Upper lobe of left lung (tissue), 6 donors: Measurements from ENCODE around the gene RFT1. TPM values are rescaled to one million over a fixed set of nuclear protein-coding genes. Genes with fewer than 3 reads are reported as not detected.
A peak's percentile ranks its signal among the peaks of the same experiment; 100 is the strongest.

Source experiments
- ATAC-seq, 2 donors: fragments of 200-7000 bp; cut with Tn5 transposase; one replicate each; pipeline ENCODE4 v1.9.1; 2022; ENCODE audit warnings: mild to moderate bottlenecking in 2 of 2, moderate library complexity in 2 of 2; ENCODE audit not compliant: low FRiP score in 2 of 2
- DNase-seq, 2 donors: peaks; one replicate each; pipeline ENCODE4 v3.0.0-alpha.2; 2019 to 2020
- H3K27ac ChIP-seq, 4 donors: fragments of 200-600 bp; sonication (generic); one replicate each; pipeline ENCODE4 v1.5.1; 2016 to 2019
- H3K27me3 ChIP-seq, 4 donors: fragments of 200-600 bp; sonication (generic); one replicate each; pipeline ENCODE4 v1.5.1; 2017 to 2019
- H3K36me3 ChIP-seq, 4 donors: fragments of 200-600 bp; sonication (generic); one replicate each; pipeline ENCODE4 v1.5.1; 2016 to 2019
- H3K4me1 ChIP-seq, 4 donors: fragments of 200-600 bp; sonication (generic); one replicate each; pipeline ENCODE4 v1.5.1; 2018 to 2019
- H3K4me3 ChIP-seq, 4 donors: fragments of 200-600 bp; sonication (generic); one replicate each; pipeline ENCODE4 v1.5.1; 2017 to 2019; ENCODE audit warnings: mild to moderate bottlenecking in 2 of 4, moderate library complexity in 1 of 4
- H3K9me3 ChIP-seq, 4 donors: fragments of 200-600 bp; sonication (generic); one replicate each; pipeline ENCODE4 v1.5.1; 2018 to 2019
- CTCF ChIP-seq, 6 experiments: fragments of 450-650 bp in 4 of 6; fragments of 200-600 bp in 2 of 6; sonication (generic) in 2 of 6; IDR thresholded peaks; one replicate each; pipeline ENCODE4 v1.5.1; 2016 to 2019; ENCODE audit warnings: antibody characterized with exemption in 6 of 6
- EP300 ChIP-seq, 4 donors: sonication (generic); formaldehyde crosslinking; IDR thresholded peaks; one replicate each; pipeline ENCODE4 v1.5.1; 2017; ENCODE audit warnings: antibody characterized with exemption in 4 of 4, control low read depth in 2 of 4
- POLR2A ChIP-seq, 4 donors: fragments of 450-650 bp; IDR thresholded peaks; one replicate each; pipeline ENCODE4 v1.5.1; 2016 to 2017; ENCODE audit warnings: antibody characterized with exemption in 4 of 4, mild to moderate bottlenecking in 2 of 4
- POLR2AphosphoS5 ChIP-seq, 2 donors: sonication (generic); formaldehyde crosslinking; IDR thresholded peaks; one replicate each; pipeline ENCODE4 v1.5.1; 2017; ENCODE audit warnings: antibody characterized with exemption in 2 of 2
- WGBS, 2 donors: methylation state at CpG; one replicate each; pipeline ENCODE4 v1.1.5; 2017 to 2018; 5-methylcytosine and 5-hydroxymethylcytosine counted together
- total RNA-seq, 6 donors: library from RNA; depleted of rRNA in 4 of 6; stranded (reverse); fragments of >200 nt in 4 of 6; gene quantifications; one replicate each; pipeline versions ENCODE4 v1.1.0 to v1.2.1, GENCODE V29; 2016 to 2021
- donor health status: DM: no; HTN: no; CAD: no; lungs with moderate emphysema.
- donor health status: DM: no; HTN: yes; CAD: no; lungs with severe emphysema.

RFT1 gene
- total RNA-seq, 6 donors from 2014 or later, result 5.1 to 19.9 (median 12.8) TPM

- ATAC-seq, result no peak
- Histone ChIP-seq H3K27ac (no peak overlapping the region), H3K4me3 (no peak overlapping the region), H3K27me3 (no peaks in the 10 kb centered on the region), H3K36me3 (peaks cover 0 to 67% (median 22%) of the 10 kb centered on the region in 4 donors), H3K4me1 (peaks cover 0 to 9% (median 3%) of the 10 kb centered on the region in 4 donors), H3K9me3 (no peaks in the 10 kb centered on the region)
- WGBS, 2 donors, result 89 to 96% methylated on average over 4 to 6 of the region's 6 CpGs
- no peak for DNase-seq
- no peak for TF ChIP-seq POLR2AphosphoS5 (IDR thresholded peaks at IDR 0.05)
- TF ChIP-seq EP300 (IDR thresholded peaks at IDR 0.05), result no peak
- no peak for TF ChIP-seq CTCF (IDR thresholded peaks at IDR 0.05)
- no peak for TF ChIP-seq POLR2A (IDR thresholded peaks at IDR 0.05)
Observed at GRCh38 chr3:53089511-53089910, 40.7 kb downstream of the RFT1 start.

DNA sequence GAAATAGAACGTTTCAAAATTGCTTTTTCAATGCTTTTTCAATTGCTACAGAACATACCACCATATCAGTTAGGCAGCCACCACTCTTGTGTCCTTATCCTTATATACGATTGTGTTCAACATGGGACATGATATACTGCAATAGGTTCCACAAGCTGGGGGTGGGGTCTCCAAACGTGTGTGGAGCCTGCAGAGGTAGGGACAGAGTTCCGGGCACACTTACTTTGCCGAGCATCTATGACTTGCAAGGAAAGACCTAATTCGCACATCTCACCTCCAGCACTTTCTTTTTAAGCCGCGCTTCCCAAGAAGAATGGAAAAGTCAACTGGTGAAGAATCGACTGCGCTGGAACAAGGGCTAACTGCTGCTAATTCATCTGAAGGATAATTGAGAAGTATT lies 44.8 kb downstream of the RFT1 start:
- no peaks in the 10 kb centered on the region for H3K27me3 ChIP-seq
- no peaks in the 10 kb centered on the region for H3K9me3 ChIP-seq
- no peak overlapping the region for H3K4me3 ChIP-seq
- DNase-seq, result no peak
- peaks cover 0 to 29% (median 14%) of the 10 kb centered on the region in 4 donors for H3K36me3 ChIP-seq
- no peak for TF ChIP-seq POLR2A (IDR thresholded peaks at IDR 0.05)
- no peak for TF ChIP-seq EP300 (IDR thresholded peaks at IDR 0.05)
- no peak for TF ChIP-seq CTCF (IDR thresholded peaks at IDR 0.05)
- no peak for TF ChIP-seq POLR2AphosphoS5 (IDR thresholded peaks at IDR 0.05)
- H3K4me1 ChIP-seq, result peaks cover 0 to 5% (median 1%) of the 10 kb centered on the region in 4 donors
- ATAC-seq, result no peak
- no peak overlapping the region for H3K27ac ChIP-seq
- WGBS, 2 donors, result 86% methylated on average over 10 of the region's 10 CpGs

- Histone ChIP-seq H3K4me3 (no peak overlapping the region), H3K36me3 (peaks cover 0 to 19% (median 6%) of the 10 kb centered on the region in 4 donors), H3K9me3 (no peaks in the 10 kb centered on the region), H3K4me1 (no peaks in the 10 kb centered on the region), H3K27me3 (no peaks in the 10 kb centered on the region), H3K27ac (no peak overlapping the region)
- TF ChIP-seq EP300 (IDR thresholded peaks at IDR 0.05) (no peak), POLR2A (IDR thresholded peaks at IDR 0.05) (no peak), POLR2AphosphoS5 (IDR thresholded peaks at IDR 0.05) (no peak), CTCF (IDR thresholded peaks at IDR 0.05) (no peak)
- WGBS, 2 donors, result 83 to 86% methylated on average over 11 to 12 of the region's 12 CpGs
- ATAC-seq (no peak), DNase-seq (no peak)
Observed at GRCh38 chr3:53084310-53085001, 45.8 kb downstream of the RFT1 start.

DNA sequence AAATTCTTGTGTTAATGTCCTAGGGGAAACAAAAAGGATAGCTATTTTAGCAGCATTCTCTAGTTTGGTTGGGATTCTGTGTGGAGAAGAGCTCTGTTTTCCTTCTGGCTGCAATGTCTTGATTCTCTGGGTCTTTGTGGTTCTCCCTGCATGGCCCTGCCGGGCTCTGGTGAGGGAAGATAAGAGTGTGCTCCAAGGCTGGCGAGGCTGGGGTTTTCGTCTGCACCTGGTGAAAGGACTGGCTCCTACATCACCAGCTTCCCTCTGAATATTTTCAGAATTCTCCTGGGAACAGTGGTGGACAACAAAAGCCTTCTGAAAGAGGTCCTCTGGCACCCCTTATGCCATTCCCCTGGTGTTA lies 46.3 kb downstream of the RFT1 start:
- H3K27ac ChIP-seq, result no peak overlapping the region
- H3K4me3 ChIP-seq, result no peak overlapping the region
- H3K4me1 ChIP-seq, result no peaks in the 10 kb centered on the region
- WGBS, 2 donors, result 82 to 91% methylated on average over 3 of the region's 3 CpGs
- H3K36me3 ChIP-seq, result peaks cover 0 to 17% (median 2%) of the 10 kb centered on the region in 4 donors
- TF ChIP-seq POLR2A (IDR thresholded peaks at IDR 0.05) (no peak), POLR2AphosphoS5 (IDR thresholded peaks at IDR 0.05) (no peak), EP300 (IDR thresholded peaks at IDR 0.05) (no peak), CTCF (IDR thresholded peaks at IDR 0.05) (no peak)
- H3K9me3 ChIP-seq, result no peaks in the 10 kb centered on the region
- H3K27me3 ChIP-seq, result no peaks in the 10 kb centered on the region
- ATAC-seq (no peak), DNase-seq (no peak)

GRCh38 chr3:53083521-53083920 lies 46.7 kb downstream of the RFT1 start:
- no peaks in the 10 kb centered on the region for H3K9me3 ChIP-seq
- H3K4me1 ChIP-seq, result no peaks in the 10 kb centered on the region
- 50 to 57% methylated on average over 8 of the region's 8 CpGs for WGBS, 2 donors
- no peak overlapping the region for H3K27ac ChIP-seq
- H3K4me3 ChIP-seq, result no peak overlapping the region
- ATAC-seq (no peak), DNase-seq (peak in 1 of 2 donors; percentile 63)
- peaks cover 0 to 17% (median 2%) of the 10 kb centered on the region in 4 donors for H3K36me3 ChIP-seq
- H3K27me3 ChIP-seq, result no peaks in the 10 kb centered on the region
- TF ChIP-seq EP300 (IDR thresholded peaks at IDR 0.05) (no peak), POLR2A (IDR thresholded peaks at IDR 0.05) (no peak), CTCF (IDR thresholded peaks at IDR 0.05) (no peak), POLR2AphosphoS5 (IDR thresholded peaks at IDR 0.05) (no peak)
